ENCODE measurements around the gene CD28.

CD28 gene

DNA sequence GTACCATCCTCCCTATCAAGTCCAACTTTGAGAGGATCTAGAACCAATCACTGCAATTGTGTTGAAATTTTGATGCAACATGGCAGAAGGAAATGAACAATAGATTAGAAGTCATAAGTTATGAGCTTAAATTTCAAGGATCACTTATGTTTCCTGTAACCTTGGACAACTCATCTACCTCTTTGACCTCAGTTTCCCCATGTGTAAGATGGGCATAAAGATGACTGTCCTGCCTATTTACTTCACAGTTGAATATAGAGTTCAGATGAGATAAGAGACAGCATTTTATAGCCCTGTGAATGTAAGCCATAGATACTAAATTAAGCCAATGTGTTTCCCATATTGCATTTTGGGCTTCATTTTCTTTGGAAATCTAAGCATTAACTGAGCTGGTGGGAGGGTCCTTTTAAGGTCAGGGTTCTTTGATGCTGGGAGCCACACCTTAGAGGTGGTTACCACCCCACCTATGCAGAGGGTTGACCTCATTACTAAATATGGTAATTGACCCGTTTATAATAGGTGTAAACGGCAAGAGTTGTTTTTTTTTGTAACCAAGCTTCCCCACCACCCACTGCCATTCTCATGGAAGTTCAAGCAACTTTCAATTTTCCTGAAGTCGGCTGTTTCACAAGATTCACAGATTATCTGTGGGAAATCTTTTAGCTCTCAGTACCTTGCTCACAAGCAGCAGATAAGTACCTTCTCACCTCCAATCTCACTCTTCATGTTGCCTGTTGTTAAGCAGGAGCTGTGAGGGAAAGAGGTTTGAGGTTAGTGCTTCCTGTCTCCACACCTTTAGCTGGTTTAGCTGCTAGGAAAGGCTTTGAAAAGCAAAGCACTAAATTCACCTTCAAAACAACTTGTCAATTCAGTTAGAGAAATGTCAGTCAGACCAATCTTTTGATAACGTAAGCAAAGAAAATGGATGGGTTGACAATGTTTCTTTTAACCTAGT lies 13.3 kb downstream of the CD28 start:
- no peak for DNase-seq

- no peak for DNase-seq
Observed at GRCh38 chr2:203720915-203721672, 14.7 kb downstream of the CD28 start.

DNA sequence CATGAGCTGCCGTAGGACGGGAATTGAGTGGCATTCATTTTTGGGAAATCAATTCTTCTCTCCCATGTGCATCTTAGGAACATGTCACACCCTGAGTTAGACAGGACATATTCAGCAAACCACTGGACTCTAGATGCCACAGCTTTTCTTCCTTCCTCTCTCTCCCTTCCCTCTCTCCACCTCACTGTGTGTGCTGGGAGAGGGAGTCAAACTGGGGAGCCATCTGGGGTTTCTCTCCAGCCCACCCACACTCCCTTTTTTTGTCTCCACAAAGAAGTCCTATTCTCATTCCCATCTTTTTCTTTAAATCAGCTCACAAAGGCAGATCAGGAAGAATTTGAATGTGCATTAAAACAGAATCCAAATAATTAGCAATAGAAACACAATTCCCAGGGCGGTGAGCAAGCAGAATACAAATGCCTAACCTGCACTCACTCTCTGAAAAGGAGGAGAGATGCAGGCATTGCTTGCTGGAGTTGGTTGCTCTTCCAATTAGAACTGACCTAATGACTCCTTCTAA lies 15.4 kb downstream of the CD28 start:
- DNase-seq = no peak

- DNase-seq = no peak
Observed at GRCh38 chr2:203722411-203722810, 16.0 kb downstream of the CD28 start.

- DNase-seq = no peak
Observed at GRCh38 chr2:203728321-203728720, 21.9 kb downstream of the CD28 start.

- no peak for DNase-seq
Observed at GRCh38 chr2:203730076-203730729, 23.8 kb downstream of the CD28 start.

DNA sequence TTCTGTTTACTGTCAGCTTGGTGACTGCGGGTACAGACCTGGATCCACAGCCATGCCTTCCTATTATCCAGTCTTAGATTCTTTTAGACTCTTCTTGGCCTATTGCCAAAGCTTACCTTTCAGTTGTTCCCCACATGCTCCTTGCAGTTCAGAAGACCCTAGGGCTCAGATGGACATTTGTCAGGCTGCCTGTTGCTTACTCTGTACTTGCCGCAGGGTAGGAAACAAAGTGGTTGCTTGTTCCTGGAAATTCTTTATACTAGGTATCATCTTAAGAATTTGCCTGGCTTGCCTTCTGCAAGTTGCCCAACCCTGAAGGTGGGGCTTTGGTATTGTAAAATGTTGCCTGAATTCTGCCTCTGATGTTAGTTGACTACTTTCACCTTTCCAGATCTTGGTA lies 24.4 kb downstream of the CD28 start:
- no peak for DNase-seq

DNA sequence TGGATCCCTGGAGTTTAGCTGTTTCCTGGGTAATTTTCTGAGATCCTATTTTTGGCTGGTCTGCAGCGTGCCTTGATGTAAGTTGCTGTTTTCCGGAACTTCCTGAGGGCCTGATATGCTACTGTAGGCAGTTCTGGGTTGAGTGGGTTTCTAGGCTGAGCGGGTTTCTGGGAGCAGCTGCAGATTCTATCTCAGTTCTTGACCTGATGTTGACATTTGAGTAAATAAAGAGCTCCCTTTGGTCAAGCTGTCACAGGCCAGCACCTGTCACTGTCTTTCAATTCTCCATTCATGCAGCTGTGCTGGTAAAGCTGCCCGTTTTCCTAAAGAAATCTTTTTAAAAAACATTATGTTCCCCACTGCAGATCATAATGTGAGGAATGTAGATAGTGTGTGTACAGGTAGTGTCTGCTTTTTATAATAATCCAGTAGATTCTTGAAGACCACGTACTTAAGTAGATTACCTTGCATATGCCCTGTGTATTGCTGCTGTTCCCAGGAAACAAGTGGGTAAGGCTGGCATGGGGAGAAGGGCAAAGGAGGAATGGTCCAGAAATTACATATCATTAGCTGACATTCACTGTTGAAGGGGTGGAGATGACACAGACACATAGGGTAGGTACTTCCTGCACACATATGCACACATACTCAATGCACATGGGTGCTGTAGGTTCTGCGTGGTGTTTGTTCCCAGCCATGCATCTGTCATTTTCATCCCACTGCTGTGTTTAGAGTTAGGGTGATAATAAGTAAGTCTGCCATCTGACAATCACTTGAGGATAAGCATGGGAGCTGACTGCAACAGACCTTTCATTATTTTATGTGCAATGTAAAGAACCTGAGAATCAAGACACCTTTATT lies 25.9 kb downstream of the CD28 start:
- DNase-seq = no peak

DNA sequence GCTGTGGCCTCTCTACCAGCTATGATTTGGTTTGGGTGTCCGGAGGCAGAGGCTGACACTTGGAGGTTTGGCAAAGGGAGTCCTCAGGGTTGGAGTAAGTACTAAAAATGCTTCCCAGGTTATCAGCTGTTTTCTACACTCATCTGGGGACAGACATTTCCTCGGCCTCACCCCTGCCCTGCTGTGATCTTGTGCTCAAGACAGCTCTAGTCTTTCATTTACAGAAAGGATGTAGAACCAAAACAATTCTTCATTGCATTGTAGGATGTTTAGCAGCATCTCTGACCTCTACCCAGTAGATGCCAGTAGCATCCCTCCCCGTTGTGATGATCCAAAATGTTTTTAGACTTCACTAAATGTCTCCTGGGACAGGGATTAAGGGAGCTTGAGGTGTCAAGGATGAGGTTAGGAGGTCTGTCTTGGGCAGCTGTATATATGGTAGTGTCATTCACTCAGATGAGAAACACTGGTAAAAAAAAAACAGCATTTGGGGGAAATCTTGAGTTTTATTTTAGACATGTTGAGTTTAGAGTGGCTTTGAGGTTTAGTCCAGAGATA lies 26.6 kb downstream of the CD28 start:
- DNase-seq = no peak

DNA sequence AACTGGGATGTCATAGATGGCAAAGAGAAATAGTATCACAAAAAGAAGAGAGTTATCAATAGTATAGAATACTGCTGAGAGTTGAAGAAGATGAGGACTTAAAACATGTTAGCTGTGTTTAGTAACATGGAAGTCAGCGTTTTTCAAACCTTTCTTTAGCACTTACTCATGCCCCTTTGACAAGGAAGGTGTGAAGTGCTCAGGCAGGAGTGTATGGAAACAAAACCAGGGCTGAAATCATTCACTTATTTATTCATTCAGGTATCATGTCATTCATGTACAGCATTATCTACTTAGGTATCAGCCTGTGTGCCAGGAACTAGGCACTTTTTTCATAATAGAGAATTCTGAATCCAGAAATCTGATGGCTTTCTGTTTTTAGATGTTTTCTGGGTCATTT lies 27.2 kb downstream of the CD28 start:
- DNase-seq = no peak

- no peak for DNase-seq
Observed at GRCh38 chr2:203734276-203734983, 28.0 kb downstream of the CD28 start.

- no peak for DNase-seq
Observed at GRCh38 chr2:203737360-203737759, 30.9 kb downstream of the CD28 start.

DNA sequence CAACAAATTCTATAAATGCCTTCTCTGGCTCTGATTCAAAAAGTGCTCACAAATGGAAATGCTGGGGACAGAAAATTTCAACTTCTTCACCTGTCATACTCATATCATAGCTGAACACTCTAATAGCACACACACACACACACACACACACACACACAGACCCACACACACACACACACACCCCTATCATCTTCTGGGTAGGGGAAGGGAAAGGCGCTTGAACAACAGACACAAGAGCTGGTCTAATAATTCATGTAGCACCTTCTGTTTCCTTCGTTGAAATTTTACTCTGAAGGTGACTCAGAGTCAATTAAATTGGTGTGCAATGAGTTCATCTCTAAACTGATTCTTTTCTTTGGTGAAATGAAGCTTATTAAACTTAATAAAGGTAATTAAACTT lies 32.9 kb downstream of the CD28 start:
- DNase-seq = no peak

DNA sequence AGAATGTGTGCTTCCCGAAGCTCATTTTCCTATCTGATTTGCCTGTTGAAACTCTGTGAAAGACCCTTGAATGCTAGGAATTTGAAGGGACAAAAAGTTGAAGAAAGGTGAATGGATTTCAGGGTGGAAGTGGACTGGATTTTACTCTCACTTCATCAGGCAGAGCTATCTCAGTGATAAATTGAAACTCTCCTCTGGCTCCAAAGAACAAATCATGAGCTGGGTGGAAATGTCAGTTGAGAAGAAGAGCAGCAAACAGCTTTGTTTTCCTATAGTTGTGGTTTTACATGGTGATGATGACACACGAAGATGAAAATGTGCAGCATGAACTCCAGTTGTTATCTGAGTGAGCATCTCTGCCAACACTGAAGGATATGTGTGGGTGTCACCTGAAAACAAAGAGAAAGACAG lies 34.4 kb downstream of the CD28 start:
- DNase-seq = no peak

- no peak for DNase-seq
Observed at GRCh38 chr2:203741566-203741965, 35.1 kb downstream of the CD28 start.

- no peak for DNase-seq
Observed at GRCh38 chr2:203743441-203743981, 37.1 kb downstream of the CD28 start.

GRCh38 chr2:203744091-203744490 lies 37.7 kb downstream of the CD28 start:
- DNase-seq = no peak

DNA sequence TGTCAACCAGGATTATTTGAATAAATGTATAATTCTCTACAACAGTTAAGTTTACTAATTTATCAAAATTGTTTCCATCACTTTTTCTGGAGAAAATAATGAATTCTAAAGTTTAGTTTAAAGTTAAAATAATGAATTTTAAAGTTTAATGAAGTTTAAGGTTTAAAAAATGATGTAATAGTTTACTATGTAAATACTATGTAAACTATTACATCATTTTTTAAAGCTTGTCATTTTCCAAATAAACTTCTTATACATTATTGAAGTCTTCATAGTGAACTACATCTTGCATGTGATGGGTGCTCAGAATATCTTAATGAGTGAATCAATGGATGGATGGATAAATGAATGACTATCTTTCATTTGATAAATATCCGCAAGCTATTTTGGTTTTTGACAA lies 38.8 kb downstream of the CD28 start:
- no peak for DNase-seq

DNA sequence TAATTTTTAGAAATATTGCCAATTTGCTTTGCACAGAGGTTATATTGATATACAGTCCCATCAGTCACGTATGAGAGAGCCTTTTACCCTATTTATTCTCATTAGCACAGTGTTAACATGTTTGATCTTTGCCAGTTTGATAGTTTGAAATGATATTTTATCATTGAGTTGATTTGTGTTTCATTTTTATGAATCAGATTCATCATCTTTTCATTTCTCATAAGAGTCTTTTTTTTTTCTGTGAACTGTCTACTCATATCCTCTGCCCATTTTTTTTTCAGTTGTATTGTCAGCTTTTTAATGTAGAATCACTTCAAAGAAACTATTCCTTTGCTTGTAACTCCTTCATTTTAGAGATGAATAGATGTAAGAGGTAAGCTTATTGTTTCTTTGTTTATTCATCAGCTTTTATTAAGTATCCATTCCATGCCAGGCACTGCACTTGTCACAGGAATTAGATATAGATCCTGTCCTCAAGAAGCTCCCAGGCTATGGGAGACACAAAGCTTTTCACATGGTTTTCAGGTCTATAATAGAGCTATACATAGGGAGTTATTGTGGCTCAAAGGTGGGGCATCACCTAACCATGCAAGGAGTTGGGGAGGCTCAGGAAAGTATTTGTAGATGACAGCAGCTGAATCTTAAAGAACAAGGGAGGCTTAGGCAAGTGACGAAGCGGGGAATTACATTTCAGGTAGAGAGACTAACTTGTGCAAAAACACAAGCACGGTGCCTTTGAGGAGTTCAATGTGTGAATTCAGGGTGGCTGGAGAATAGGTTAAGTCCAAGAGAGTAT lies 42.1 kb downstream of the CD28 start:
- no peak for DNase-seq

All from cerebellar nuclear complex (tissue), 1 donor.